GM12874 (cell line): ENCODE results near the gene STOML2.
A peak's percentile ranks its signal among the peaks of the same experiment; 100 is the strongest.

Source experiments
- TF ChIP-seq, protein P1 (sequence below): IDR thresholded peaks from 2 replicates; pipeline ENCODE4 v1.5.1; 2011; ENCODE audit warnings: low read depth, mild to moderate bottlenecking, control low read depth, low read length, moderate library complexity; ENCODE audit not compliant: insufficient read depth

The STOML2 gene

DNA sequence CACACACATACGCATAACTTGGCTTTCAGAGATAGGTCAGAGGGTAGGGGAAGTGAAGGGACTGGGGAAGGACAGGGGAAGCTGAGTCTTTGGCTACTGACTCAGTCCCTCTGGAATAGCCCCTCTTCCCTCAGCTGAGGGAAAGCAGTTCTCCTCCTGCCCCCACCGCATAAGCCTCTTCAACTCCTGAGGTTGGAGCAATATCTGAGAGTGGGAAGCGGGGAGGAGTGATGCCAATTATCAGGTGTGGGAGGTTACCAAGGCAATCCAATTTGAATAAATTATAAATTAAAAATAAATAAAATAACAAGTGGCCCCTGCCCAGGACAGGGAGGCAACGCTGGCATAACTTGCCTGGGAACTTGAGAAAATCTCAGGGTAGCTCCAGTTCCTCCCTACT lies 1.7 kb upstream of the STOML2 start:
- TF ChIP-seq, protein P1, sequence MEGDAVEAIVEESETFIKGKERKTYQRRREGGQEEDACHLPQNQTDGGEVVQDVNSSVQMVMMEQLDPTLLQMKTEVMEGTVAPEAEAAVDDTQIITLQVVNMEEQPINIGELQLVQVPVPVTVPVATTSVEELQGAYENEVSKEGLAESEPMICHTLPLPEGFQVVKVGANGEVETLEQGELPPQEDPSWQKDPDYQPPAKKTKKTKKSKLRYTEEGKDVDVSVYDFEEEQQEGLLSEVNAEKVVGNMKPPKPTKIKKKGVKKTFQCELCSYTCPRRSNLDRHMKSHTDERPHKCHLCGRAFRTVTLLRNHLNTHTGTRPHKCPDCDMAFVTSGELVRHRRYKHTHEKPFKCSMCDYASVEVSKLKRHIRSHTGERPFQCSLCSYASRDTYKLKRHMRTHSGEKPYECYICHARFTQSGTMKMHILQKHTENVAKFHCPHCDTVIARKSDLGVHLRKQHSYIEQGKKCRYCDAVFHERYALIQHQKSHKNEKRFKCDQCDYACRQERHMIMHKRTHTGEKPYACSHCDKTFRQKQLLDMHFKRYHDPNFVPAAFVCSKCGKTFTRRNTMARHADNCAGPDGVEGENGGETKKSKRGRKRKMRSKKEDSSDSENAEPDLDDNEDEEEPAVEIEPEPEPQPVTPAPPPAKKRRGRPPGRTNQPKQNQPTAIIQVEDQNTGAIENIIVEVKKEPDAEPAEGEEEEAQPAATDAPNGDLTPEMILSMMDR: no peak

GRCh38 chr9:35103660-35104191 lies 795 bp upstream of the STOML2 start:
- TF ChIP-seq, protein P1: no peak

DNA sequence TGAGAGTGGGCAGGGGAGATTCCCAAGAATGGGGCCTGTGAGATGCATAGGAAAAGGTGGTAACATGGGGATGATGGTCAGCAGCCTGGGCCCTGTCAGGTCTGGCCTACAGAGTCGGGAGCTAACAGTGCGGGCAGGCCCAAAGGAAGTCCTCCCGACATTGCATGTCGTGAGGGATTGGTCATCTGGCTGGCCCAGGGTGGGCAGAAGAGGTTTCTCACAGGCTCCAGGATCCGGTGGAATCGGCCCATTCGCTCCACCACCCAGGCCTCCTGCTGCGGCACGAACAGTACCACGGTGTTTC lies 514 bp downstream of the STOML2 start:
- TF ChIP-seq, protein P1: no peak

GRCh38 chr9:35097573-35097972 lies 5.4 kb downstream of the STOML2 start:
- TF ChIP-seq, protein P1: no peak

GRCh38 chr9:35096035-35096849 lies 6.7 kb downstream of the STOML2 start, which contains the start of gene PIGO:
Gene PIGO (minus strand): TSS chr9:35096591. CDS start chr9:35095565, 1,026 bp downstream.
- TF ChIP-seq, protein P1: peak; percentile 95

DNA sequence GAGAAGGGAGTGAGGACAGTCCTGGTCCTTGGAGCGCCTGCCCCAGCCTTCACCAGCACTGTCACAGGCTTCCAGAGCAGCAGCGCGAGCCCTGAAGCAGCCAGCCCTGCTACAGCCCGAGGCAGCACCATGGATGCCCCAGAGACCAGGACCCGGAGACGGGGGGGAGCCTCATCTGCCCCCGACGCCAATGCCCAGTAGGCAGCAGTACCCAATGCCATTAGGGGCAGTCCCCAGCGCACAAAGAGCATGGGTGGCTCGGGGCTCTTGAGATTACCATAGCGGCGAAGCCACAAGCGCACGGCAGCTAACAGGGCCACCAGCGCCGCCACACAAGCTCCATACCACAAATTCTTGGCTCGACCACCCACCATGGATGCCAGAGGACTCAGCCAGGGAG lies 11.4 kb downstream of the STOML2 start:
- TF ChIP-seq, protein P1: no peak

- TF ChIP-seq, protein P1: no peak
Observed at GRCh38 chr9:35089434-35089833, 13.5 kb downstream of the STOML2 start.
